Thymus (tissue), 11 donors: Measurements from ENCODE around the gene PPP1R3F. TPM values are rescaled to one million over a fixed set of nuclear protein-coding genes. Genes with fewer than 3 reads are reported as not detected.

Source experiments
- DNase-seq, 9 donors: peaks; one replicate each; pipeline ENCODE4 v3.0.0-alpha.2; 2013; ENCODE audit warnings: low spot score in 9 of 9, low read depth in 6 of 9, missing footprints in 1 of 9
- H3K27ac ChIP-seq, 2 donors: one replicate each; pipeline ENCODE4 v1.5.1; 2013; ENCODE audit warnings: control low read depth in 1 of 2, low read depth in 1 of 2, low read length in 1 of 2, mild to moderate bottlenecking in 1 of 2, moderate library complexity in 1 of 2
- H3K27me3 ChIP-seq, 2 donors: one replicate each; pipeline ENCODE4 v1.5.1; 2013; ENCODE audit warnings: low read length in 1 of 2; ENCODE audit not compliant: control insufficient read depth in 2 of 2, insufficient read depth in 1 of 2
- H3K36me3 ChIP-seq, 2 donors: one replicate each; pipeline ENCODE4 v1.5.1; 2013; ENCODE audit warnings: low read length in 1 of 2, mild to moderate bottlenecking in 1 of 2, moderate library complexity in 1 of 2; ENCODE audit not compliant: control insufficient read depth in 2 of 2, insufficient read depth in 2 of 2
- H3K4me1 ChIP-seq, 2 donors: one replicate each; pipeline ENCODE4 v1.5.1; 2013; ENCODE audit warnings: low read length in 2 of 2; ENCODE audit not compliant: control insufficient read depth in 2 of 2, insufficient read depth in 2 of 2
- H3K4me3 ChIP-seq, 2 donors: one replicate each; pipeline ENCODE4 v1.5.1; 2013; ENCODE audit warnings: low read length in 2 of 2, control low read depth in 1 of 2, mild to moderate bottlenecking in 1 of 2
- H3K9me3 ChIP-seq, 2 donors: one replicate each; pipeline ENCODE4 v1.5.1; 2013; ENCODE audit warnings: low read length in 1 of 2, mild to moderate bottlenecking in 1 of 2; ENCODE audit not compliant: control insufficient read depth in 2 of 2, insufficient read depth in 1 of 2
- WGBS: extraction: QIAGEN DNeasy Blood & Tissue Kit; methylation state at CpG from one replicate; pipeline ENCODE4 v1.1.7; 2013; 5-methylcytosine and 5-hydroxymethylcytosine counted together
- polyA plus RNA-seq: library from polyadenylated mRNA; stranded (reverse); fragments of 200-250 nt; gene quantifications from one replicate; pipeline ENCODE4 v1.2.3, GENCODE V29; 2013
- total RNA-seq: library from RNA; stranded (reverse); fragments of 120-200 nt; gene quantifications from one replicate; pipeline ENCODE4 v1.2.4, GENCODE V29; 2013
- donor health status: healthy.

PPP1R3F gene
- total and polyA plus RNA-seq, 2 donors: 3.2 to 4.6 TPM

DNA sequence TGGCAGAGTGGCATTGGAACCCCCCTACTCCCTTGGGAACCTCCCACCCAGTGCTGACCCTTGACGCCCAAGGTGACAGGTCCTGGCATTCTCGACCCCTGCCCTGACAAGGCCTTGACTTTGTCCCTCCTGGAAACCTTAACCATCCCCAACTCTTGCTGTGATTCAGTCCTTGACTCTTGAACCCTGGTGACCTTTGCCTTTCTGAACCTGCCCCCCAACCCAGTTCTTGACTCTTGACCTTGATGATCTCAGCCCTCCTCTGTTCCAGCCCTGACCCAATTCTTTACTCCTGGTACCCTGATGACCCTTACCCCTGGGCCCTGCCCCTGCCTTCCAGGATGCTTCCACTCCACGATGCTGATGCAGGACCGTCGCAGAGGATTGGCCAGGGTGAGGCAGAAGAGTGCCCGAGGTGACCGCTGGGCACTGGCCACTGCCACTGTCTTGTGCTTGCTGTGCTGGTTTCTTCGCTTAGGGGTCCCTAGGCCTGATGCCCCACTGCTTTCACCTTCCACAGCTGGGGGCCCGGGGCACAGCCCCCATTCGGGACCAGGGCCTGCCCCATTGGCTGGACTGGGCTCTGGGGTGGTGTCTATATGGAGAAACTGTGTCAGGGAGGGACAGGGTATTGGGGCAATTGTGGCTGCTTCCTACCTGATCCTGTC lies 38.1 kb upstream of the PPP1R3F start:
- H3K36me3 ChIP-seq: no peaks in the 10 kb centered on the region
- DNase-seq: no peak
- H3K4me1 ChIP-seq: peaks cover 3 to 34% of the 10 kb centered on the region in 2 donors
- H3K27me3 ChIP-seq: peaks cover 0 to 5% of the 10 kb centered on the region in 2 donors
- 98% methylated on average over 10 of the region's 10 CpGs for WGBS
- no peak overlapping the region for H3K27ac ChIP-seq
- H3K9me3 ChIP-seq: peaks cover 0 to 18% of the 10 kb centered on the region in 2 donors
- no peak overlapping the region for H3K4me3 ChIP-seq

GRCh38 chrX:49232525-49232924 lies 37.1 kb upstream of the PPP1R3F start:
- Histone ChIP-seq H3K27ac (no peak overlapping the region), H3K27me3 (peaks cover 0 to 5% of the 10 kb centered on the region in 2 donors), H3K4me3 (no peak overlapping the region), H3K36me3 (no peaks in the 10 kb centered on the region), H3K9me3 (peaks cover 0 to 13% of the 10 kb centered on the region in 2 donors), H3K4me1 (peaks cover 6 to 40% of the 10 kb centered on the region in 2 donors)
- 94% methylated on average over 2 of the region's 2 CpGs for WGBS
- no peak for DNase-seq

DNA sequence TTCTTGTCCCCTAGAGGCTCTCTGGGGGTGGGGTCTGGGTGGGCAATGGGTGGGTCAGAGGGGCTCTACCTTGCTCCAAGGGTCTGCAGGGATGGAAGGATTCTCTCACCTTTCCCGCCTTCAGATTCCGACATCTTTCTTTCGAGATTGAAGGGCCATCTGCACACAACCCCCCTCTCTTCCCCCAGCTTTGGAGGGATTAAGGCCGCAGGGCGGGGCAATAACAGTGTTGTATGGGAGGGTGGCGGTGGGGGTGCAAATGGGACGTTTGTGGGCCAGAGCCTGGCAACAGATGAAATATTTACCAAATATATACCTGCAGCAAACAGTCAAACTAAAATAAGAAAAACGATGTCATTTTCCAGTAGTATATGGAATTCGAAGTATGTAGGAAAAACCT lies 36.4 kb upstream of the PPP1R3F start, which contains the start of gene CACNA1F:
CACNA1F (minus strand) TSS at position 165 of the 400 bp plus-strand sequence; CDS start at position 134, 31 bp downstream.
- Histone ChIP-seq H3K36me3 (no peaks in the 10 kb centered on the region), H3K27me3 (peaks cover 0 to 5% of the 10 kb centered on the region in 2 donors), H3K27ac (peak within 1 kb of the TSS in 1 of 2 donors; percentile 32), H3K4me3 (no peak within 1 kb of the TSS), H3K4me1 (peaks cover 6 to 40% of the 10 kb centered on the region in 2 donors), H3K9me3 (peaks cover 0 to 13% of the 10 kb centered on the region in 2 donors)
- 90% methylated on average over 9 of the region's 9 CpGs for WGBS
- no peak for DNase-seq

- H3K36me3 ChIP-seq: peaks cover 0 to 3% of the 10 kb centered on the region in 2 donors
- H3K27me3 ChIP-seq: peaks cover 0 to 5% of the 10 kb centered on the region in 2 donors
- peak overlapping the region in 1 of 2 donors; percentile 32 for H3K27ac ChIP-seq
- no peak overlapping the region for H3K4me3 ChIP-seq
- WGBS: 79% methylated on average over 55 of the region's 56 CpGs
- peaks cover 6 to 40% of the 10 kb centered on the region in 2 donors for H3K4me1 ChIP-seq
- no peak for DNase-seq
- H3K9me3 ChIP-seq: peaks cover 0 to 11% of the 10 kb centered on the region in 2 donors
These were observed 35.6 kb upstream of the PPP1R3F start for GRCh38 chrX:49233887-49234555.

DNA sequence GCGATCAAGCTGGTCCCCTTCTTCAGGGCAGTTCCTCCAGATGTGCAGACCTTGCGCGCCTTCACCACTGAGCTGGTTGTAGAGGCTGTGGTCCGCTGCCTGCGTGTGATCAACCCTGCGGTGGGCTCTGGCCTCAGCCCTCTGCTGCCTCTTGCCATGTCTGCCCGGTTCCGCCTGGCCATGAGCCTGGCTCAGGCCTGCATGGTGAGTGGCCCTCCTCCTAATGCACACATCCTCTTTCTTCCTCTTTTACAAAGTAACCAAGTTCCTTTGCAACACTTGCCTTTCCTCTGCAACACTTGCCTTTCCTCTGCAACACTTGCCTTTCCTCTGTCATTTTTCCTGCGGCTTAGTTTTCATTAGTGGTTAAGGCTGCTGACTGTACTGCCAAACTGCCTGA lies 32.5 kb upstream of the PPP1R3F start:
- Histone ChIP-seq H3K36me3 (peaks cover 4 to 6% of the 10 kb centered on the region in 2 donors), H3K27me3 (peaks cover 0 to 3% of the 10 kb centered on the region in 2 donors), H3K4me3 (peak overlapping the region in 1 of 2 donors; percentile 13), H3K27ac (peak overlapping the region in 1 of 2 donors; percentile 60), H3K4me1 (peaks cover 3 to 24% of the 10 kb centered on the region in 2 donors), H3K9me3 (no peaks in the 10 kb centered on the region)
- no peak for DNase-seq
- 58% methylated on average over 9 of the region's 9 CpGs for WGBS

DNA sequence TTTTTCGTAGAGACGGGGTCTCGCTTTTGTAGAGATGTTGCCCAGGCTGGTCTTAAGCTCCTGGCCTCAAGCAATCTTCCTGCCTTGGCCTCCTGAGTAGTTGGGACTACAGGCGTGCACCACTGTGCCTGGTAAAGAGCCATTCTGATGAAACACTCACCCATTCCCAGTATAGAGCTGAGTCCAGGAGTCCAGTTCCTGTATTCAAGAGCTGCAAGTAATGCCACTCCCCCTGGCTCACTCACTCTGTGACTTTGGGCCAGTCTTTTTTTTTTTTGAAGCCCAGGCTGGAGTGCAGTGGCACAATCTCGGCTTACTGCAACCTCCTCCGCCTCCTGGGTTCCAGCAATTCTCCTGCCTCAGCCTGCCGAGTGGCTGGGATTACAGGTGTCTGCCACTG lies 30.9 kb upstream of the PPP1R3F start:
- Histone ChIP-seq H3K9me3 (no peaks in the 10 kb centered on the region), H3K36me3 (peaks cover 17 to 22% of the 10 kb centered on the region in 2 donors), H3K27me3 (peaks cover 0 to 3% of the 10 kb centered on the region in 2 donors), H3K27ac (no peak overlapping the region), H3K4me3 (no peak overlapping the region), H3K4me1 (peaks cover 3 to 14% of the 10 kb centered on the region in 2 donors)
- DNase-seq: no peak
- WGBS: 85% methylated on average over 7 of the region's 7 CpGs

- Histone ChIP-seq H3K36me3 (peaks cover 35 to 49% of the 10 kb centered on the region in 2 donors), H3K4me3 (no peak overlapping the region), H3K4me1 (no peaks in the 10 kb centered on the region), H3K9me3 (no peaks in the 10 kb centered on the region), H3K27ac (no peak overlapping the region), H3K27me3 (no peaks in the 10 kb centered on the region)
- 97% methylated on average over 12 of the region's 12 CpGs for WGBS
- no peak for DNase-seq
These were observed 27.0 kb upstream of the PPP1R3F start for GRCh38 chrX:49242545-49243066.

DNA sequence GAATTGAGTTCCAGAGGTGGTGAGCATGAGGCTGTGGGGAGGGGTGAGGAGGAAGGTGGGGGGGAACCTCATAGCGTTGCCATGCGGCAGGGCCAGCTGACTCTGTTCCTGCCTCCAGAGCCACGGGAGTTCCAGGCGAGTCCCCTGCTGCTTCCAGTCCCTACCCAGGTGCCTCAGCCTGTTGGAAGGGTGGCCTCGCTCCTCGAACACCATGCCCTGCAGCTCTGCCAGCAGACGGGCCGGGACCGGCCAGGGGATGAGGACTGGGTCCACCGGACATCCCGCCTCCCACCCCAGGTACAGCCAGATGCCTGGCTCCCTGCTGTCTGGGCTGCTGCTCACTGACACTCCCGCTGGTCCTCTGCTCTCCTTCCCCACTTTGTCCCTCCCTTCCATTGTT lies 26.4 kb upstream of the PPP1R3F start:
- no peak for DNase-seq
- H3K36me3 ChIP-seq: peaks cover 40 to 51% of the 10 kb centered on the region in 2 donors
- WGBS: 99% methylated on average over 12 of the region's 12 CpGs

GRCh38 chrX:49244207-49244606 lies 25.4 kb upstream of the PPP1R3F start:
- no peak overlapping the region for H3K27ac ChIP-seq
- no peak overlapping the region for H3K4me3 ChIP-seq
- H3K9me3 ChIP-seq: no peaks in the 10 kb centered on the region
- no peaks in the 10 kb centered on the region for H3K4me1 ChIP-seq
- H3K36me3 ChIP-seq: peaks cover 49 to 54% of the 10 kb centered on the region in 2 donors
- WGBS: 97% methylated on average over 2 of the region's 2 CpGs
- no peaks in the 10 kb centered on the region for H3K27me3 ChIP-seq
- DNase-seq: no peak

More for the DNA sequence above, 26.4 kb upstream of the PPP1R3F start:
- no peaks in the 10 kb centered on the region for H3K4me1 ChIP-seq
- no peaks in the 10 kb centered on the region for H3K27me3 ChIP-seq
- H3K4me3 ChIP-seq: no peak overlapping the region
- H3K9me3 ChIP-seq: no peaks in the 10 kb centered on the region
- H3K27ac ChIP-seq: no peak overlapping the region
